Natural killer cell (primary cell): Measurements from ENCODE around the gene IL22RA1. TPM values are rescaled to one million over a fixed set of nuclear protein-coding genes. Genes with fewer than 3 reads are reported as not detected.

Source experiments
- ATAC-seq, 3 donors: fragments of 150-1000 bp in 2 of 3; fragments of 200-7000 bp in 1 of 3; cut with Tn5 transposase; 1 replicate in 1 of 3; 2 replicates in 2 of 3; pipeline ENCODE4 v1.10.0; 2021; ENCODE audit warnings: mild to moderate bottlenecking in 2 of 3, moderate library complexity in 2 of 3
- DNase-seq, 2 donors: peaks; one replicate each; pipeline versions ENCODE4 v3.0.0 to v3.0.0-alpha.2; 2013 to 2021; ENCODE audit warnings: mixed read lengths in 1 of 2
- H3K27ac ChIP-seq: one replicate; pipeline ENCODE4 v1.5.1; 2013; ENCODE audit warnings: mild to moderate bottlenecking, low read length
- H3K27me3 ChIP-seq: one replicate; pipeline ENCODE4 v1.6.1; 2013; ENCODE audit warnings: low read length; ENCODE audit not compliant: control insufficient read depth, insufficient read depth
- H3K36me3 ChIP-seq: one replicate; pipeline ENCODE4 v1.6.1; 2013; ENCODE audit warnings: low read length; ENCODE audit not compliant: control insufficient read depth, insufficient read depth
- H3K4me1 ChIP-seq: one replicate; pipeline ENCODE4 v1.6.1; 2013; ENCODE audit warnings: low read length; ENCODE audit not compliant: control insufficient read depth, insufficient read depth
- H3K4me3 ChIP-seq: one replicate; pipeline ENCODE4 v1.5.1; 2013; ENCODE audit warnings: low read length
- H3K9me3 ChIP-seq: one replicate; pipeline ENCODE4 v1.6.1; 2013; ENCODE audit warnings: low read length; ENCODE audit not compliant: control insufficient read depth, insufficient read depth
- H3K27ac Mint-ChIP-seq, 2 donors: one replicate each; pipeline ENCODE4 v1.8.0; 2022; ENCODE audit warnings: mild to moderate bottlenecking in 2 of 2, mixed read lengths in 2 of 2, moderate library complexity in 1 of 2
- H3K27me3 Mint-ChIP-seq, 2 donors: one replicate each; pipeline ENCODE4 v1.8.0; 2022; ENCODE audit warnings: low read depth in 2 of 2, mixed read lengths in 2 of 2
- H3K36me3 Mint-ChIP-seq: one replicate; pipeline ENCODE4 v1.8.0; 2022; ENCODE audit warnings: mixed read lengths
- H3K4me1 Mint-ChIP-seq, 2 donors: one replicate each; pipeline ENCODE4 v1.8.0; 2022; ENCODE audit warnings: mixed read lengths in 2 of 2
- H3K4me3 Mint-ChIP-seq: one replicate; pipeline ENCODE4 v1.8.0; 2022; ENCODE audit warnings: mild to moderate bottlenecking, moderate library complexity, mixed read lengths
- H3K9me3 Mint-ChIP-seq, 2 donors: one replicate each; pipeline ENCODE4 v1.8.0; 2022; ENCODE audit warnings: mixed read lengths in 2 of 2
- WGBS: methylation state at CpG from one replicate; pipeline ENCODE4 v1.1.7; 2013; ENCODE audit warnings: missing lambda C conversion rate; ENCODE audit not compliant: insufficient coverage; 5-methylcytosine and 5-hydroxymethylcytosine counted together
- intact Hi-C: fragments of 100-400 bp; cut with micrococcal nuclease; formaldehyde crosslinking; loops from one replicate; pipeline ENCODE4 v1.14.2; 2022
- total RNA-seq, 4 donors: library from RNA; stranded (reverse); fragments of 120-200 nt in 1 of 4; gene quantifications; one replicate each; pipeline versions ENCODE4 v1.2.3 to v1.2.4, GENCODE V29; 2013 to 2022
- TF ChIP-seq, protein P1 (sequence below): fragments of 200-600 bp; IDR thresholded peaks from one replicate; pipeline ENCODE4 v1.8.0; 2022; ENCODE audit warnings: antibody characterized with exemption

IL22RA1 gene
- total RNA-seq, 3 donors from 2014 or later (not counting 1 experiment from before 2014, with no cell fraction given): not detected

DNA sequence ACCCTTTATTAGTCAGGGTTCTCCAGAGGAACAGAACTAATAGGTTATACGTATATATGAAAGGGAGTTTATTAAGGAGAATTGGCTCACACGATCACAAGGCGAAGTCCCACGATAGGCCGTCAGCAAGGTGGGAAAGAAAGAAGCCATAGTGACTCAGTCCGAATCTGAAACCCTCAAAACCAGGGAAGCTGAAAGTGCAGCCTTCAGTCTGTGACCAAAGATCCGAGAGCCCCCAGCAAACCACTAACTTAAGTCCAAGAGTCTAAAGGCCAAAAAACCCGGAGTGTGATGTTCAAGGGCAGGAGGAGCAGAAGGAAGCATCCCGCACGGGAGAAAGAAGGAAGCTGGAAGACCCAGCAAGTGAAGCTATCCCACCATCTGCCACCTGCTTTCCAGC is 34.2 kb upstream of the IL22RA1 start:
- Histone ChIP-seq H3K27ac (no peak overlapping the region), H3K9me3 (no peaks in the 10 kb centered on the region), H3K4me1 (no peaks in the 10 kb centered on the region), H3K4me3 (no peak overlapping the region), H3K27me3 (no peaks in the 10 kb centered on the region), H3K36me3 (no peaks in the 10 kb centered on the region)
- Mint-ChIP-seq H3K4me1 (no peaks in the 10 kb centered on the region), H3K27me3 (peaks cover 17 to 24% of the 10 kb centered on the region in 2 donors), H3K36me3 (no peaks in the 10 kb centered on the region), H3K27ac (no peak overlapping the region), H3K4me3 (no peak overlapping the region), H3K9me3 (no peaks in the 10 kb centered on the region)
- no peak for ATAC-seq
- 82% methylated on average over 9 of the region's 10 CpGs for WGBS
- intact Hi-C loops: no loop called here
- no peak for DNase-seq
- TF ChIP-seq, protein P1, sequence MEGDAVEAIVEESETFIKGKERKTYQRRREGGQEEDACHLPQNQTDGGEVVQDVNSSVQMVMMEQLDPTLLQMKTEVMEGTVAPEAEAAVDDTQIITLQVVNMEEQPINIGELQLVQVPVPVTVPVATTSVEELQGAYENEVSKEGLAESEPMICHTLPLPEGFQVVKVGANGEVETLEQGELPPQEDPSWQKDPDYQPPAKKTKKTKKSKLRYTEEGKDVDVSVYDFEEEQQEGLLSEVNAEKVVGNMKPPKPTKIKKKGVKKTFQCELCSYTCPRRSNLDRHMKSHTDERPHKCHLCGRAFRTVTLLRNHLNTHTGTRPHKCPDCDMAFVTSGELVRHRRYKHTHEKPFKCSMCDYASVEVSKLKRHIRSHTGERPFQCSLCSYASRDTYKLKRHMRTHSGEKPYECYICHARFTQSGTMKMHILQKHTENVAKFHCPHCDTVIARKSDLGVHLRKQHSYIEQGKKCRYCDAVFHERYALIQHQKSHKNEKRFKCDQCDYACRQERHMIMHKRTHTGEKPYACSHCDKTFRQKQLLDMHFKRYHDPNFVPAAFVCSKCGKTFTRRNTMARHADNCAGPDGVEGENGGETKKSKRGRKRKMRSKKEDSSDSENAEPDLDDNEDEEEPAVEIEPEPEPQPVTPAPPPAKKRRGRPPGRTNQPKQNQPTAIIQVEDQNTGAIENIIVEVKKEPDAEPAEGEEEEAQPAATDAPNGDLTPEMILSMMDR: no peak

DNA sequence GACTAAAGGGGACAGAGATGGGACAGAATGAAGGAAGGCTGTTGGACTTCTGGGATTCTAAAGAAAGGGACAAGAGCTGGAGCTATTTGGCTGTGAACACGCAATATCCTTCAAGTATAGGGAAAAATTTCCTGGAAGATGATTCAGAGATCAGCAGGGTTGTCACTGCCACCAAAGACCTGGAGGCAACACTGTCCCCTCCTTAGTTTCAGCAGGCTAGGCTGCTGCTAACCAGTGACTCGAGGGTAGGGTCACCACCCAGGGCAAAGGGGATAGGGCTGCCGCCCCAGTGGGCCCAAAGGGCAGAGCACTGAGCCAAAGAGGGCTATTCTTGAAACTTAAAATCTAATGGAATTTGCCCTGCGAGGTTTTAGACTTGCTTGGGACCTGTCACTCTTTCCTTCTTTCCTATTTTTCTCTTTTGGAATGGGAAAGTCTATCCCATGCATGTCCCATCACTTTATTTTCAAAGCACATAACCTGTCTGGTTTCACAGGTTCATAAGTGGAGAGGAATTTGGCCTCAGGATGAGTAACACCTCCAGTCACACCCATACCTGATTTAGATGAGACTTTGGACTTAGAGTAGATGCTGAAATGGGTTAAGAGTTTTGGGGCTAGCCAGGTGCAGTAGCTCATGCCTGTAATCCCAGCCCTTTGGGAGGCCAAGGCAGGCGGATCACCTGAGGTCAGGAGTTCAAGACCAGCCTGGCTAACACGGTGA is 32.3 kb upstream of the IL22RA1 start:
- no peak for DNase-seq
- H3K27me3 Mint-ChIP-seq: peaks cover 15 to 24% of the 10 kb centered on the region in 2 donors
- no peak overlapping the region for H3K4me3 ChIP-seq
- H3K4me1 Mint-ChIP-seq: no peaks in the 10 kb centered on the region
- H3K36me3 ChIP-seq: no peaks in the 10 kb centered on the region
- no peaks in the 10 kb centered on the region for H3K36me3 Mint-ChIP-seq
- no peak overlapping the region for H3K4me3 Mint-ChIP-seq
- 85% methylated on average over 5 of the region's 6 CpGs for WGBS
- H3K27ac ChIP-seq: no peak overlapping the region
- H3K27me3 ChIP-seq: no peaks in the 10 kb centered on the region
- TF ChIP-seq, protein P1: no peak
- H3K9me3 ChIP-seq: no peaks in the 10 kb centered on the region
- no peak for ATAC-seq
- H3K4me1 ChIP-seq: no peaks in the 10 kb centered on the region
- H3K27ac Mint-ChIP-seq: no peak overlapping the region
- intact Hi-C loops: no loop called here
- H3K9me3 Mint-ChIP-seq: no peaks in the 10 kb centered on the region

DNA sequence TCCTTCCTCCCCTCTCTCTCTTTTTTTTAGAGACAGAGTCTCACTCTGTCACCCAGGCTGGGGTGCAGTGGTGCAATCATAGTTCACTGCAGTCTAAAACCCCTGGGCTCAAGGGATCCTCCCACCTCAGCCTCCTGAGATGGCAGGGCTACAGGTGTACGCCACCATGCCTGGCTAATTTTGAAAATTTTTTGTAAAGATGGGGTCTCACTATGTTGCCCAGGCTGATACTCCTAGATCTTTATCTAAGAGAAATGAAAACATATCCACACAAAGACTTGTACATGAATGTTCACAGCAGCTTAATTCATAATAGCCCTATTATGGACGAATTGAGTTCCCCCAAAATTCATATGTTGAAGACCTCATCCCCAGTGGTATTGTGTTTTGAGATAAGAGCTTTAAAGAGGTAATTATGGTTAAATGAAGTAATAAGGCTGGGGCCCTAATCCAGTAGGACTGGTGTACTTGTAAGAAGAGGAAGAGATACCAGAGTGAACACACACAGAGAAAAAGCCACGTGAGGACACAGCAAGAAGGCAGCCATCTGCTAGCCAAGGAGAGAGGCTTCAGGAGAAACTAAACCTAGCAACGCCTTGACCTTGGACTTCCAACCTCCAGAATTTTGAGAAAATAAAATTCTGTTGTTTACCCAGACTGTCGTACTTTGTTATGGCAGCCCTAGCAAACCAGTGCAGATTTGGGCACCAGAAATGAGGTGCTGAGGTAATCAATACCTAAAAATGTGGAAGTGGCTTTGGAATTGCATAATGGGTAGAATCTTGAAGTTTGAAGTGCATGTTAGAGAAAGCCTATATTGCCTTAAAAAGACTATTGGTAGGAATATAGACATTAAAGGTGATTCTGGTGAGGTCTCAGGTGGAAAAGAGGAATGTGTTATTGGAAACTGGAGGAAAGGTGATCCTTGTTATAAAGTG is 31.0 kb upstream of the IL22RA1 start:
- Mint-ChIP-seq H3K36me3 (no peaks in the 10 kb centered on the region), H3K27me3 (peaks cover 15 to 24% of the 10 kb centered on the region in 2 donors), H3K27ac (no peak overlapping the region), H3K9me3 (no peaks in the 10 kb centered on the region), H3K4me1 (no peaks in the 10 kb centered on the region), H3K4me3 (no peak overlapping the region)
- H3K27me3 ChIP-seq: no peaks in the 10 kb centered on the region
- no peak for ATAC-seq
- H3K4me3 ChIP-seq: no peak overlapping the region
- H3K4me1 ChIP-seq: no peaks in the 10 kb centered on the region
- TF ChIP-seq, protein P1: no peak
- no peak overlapping the region for H3K27ac ChIP-seq
- no peaks in the 10 kb centered on the region for H3K9me3 ChIP-seq
- WGBS: 83% methylated on average over 4 of the region's 5 CpGs
- no peak for DNase-seq
- H3K36me3 ChIP-seq: no peaks in the 10 kb centered on the region
- intact Hi-C loops: no loop called here
